ENCODE results near the gene GRHPR.

GRCh38 chr9:37382982-37383357 lies 39.5 kb upstream of the GRHPR start:
- TF ChIP-seq EZH2 (IDR thresholded peaks at IDR 0.05; ENCODE audit: insufficient read depth, low read length) = no peak
- no peak for TF ChIP-seq CTCF (IDR thresholded peaks at IDR 0.05; ENCODE audit: insufficient read depth, low read depth, low read length)

Measured in astrocyte (in vitro differentiated cells and primary cell).